ENCODE results near the gene THBS1.

The THBS1 gene

GRCh38 chr15:39558421-39558820 is 22.5 kb upstream of the THBS1 start:
- TF ChIP-seq USF1 (IDR thresholded peaks at IDR 0.05) (no peak), EP300 (IDR thresholded peaks at IDR 0.05; ENCODE audit: borderline replicate concordance) (no peak), MAX (IDR thresholded peaks at IDR 0.05) (no peak), ZBTB7A (IDR thresholded peaks at IDR 0.05; ENCODE audit: low read depth) (no peak), CREB1 (IDR thresholded peaks at IDR 0.05; ENCODE audit: low read depth) (no peak)
- TF ChIP-seq, protein P1, sequence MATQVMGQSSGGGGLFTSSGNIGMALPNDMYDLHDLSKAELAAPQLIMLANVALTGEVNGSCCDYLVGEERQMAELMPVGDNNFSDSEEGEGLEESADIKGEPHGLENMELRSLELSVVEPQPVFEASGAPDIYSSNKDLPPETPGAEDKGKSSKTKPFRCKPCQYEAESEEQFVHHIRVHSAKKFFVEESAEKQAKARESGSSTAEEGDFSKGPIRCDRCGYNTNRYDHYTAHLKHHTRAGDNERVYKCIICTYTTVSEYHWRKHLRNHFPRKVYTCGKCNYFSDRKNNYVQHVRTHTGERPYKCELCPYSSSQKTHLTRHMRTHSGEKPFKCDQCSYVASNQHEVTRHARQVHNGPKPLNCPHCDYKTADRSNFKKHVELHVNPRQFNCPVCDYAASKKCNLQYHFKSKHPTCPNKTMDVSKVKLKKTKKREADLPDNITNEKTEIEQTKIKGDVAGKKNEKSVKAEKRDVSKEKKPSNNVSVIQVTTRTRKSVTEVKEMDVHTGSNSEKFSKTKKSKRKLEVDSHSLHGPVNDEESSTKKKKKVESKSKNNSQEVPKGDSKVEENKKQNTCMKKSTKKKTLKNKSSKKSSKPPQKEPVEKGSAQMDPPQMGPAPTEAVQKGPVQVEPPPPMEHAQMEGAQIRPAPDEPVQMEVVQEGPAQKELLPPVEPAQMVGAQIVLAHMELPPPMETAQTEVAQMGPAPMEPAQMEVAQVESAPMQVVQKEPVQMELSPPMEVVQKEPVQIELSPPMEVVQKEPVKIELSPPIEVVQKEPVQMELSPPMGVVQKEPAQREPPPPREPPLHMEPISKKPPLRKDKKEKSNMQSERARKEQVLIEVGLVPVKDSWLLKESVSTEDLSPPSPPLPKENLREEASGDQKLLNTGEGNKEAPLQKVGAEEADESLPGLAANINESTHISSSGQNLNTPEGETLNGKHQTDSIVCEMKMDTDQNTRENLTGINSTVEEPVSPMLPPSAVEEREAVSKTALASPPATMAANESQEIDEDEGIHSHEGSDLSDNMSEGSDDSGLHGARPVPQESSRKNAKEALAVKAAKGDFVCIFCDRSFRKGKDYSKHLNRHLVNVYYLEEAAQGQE (IDR thresholded peaks at IDR 0.05; ENCODE audit: low read depth), result no peak

DNA sequence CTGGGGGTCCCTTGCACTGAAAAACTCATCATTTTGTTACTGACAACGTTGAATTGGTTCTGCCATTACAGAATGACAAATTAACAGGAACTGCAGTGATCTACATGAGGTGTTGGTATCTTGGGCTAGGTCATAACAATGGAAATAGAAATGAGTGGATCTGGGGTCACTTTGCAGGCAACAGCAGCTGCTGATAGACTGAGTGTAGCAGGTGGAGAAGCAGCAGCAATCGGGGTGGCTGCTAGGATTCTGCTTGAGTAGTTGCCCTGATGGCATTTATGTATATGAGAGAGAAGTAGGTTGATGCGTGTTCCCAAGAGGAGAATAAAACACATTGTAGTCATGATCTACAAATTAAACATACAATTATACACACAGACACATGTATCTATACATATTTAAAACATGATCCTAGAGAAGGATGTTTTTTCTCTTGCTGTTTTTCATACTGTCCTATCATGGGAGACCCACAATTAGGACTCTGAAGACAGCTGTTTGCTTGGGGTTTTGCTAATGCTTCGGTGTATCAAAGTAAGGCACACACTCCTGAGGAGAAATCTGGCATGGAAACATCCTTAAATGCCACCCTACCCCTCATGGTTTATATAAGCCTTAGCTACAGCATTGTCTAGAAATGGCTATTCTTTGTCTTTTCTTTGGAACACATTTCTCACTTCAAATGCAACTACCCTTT is 15.8 kb upstream of the THBS1 start:
- no peak for TF ChIP-seq CEBPB (IDR thresholded peaks at IDR 0.05)
- TF ChIP-seq TEAD4 (IDR thresholded peaks at IDR 0.05), result no peak
- TF ChIP-seq EP300 (IDR thresholded peaks at IDR 0.05; ENCODE audit: borderline replicate concordance), result no peak
- TF ChIP-seq EGR1 (IDR thresholded peaks at IDR 0.05), result no peak
- TF ChIP-seq YY1 (IDR thresholded peaks at IDR 0.05; ENCODE audit: low read depth), result no peak
- TF ChIP-seq TAF1 (IDR thresholded peaks at IDR 0.05; ENCODE audit: low read depth), result no peak
- TF ChIP-seq NFIC (IDR thresholded peaks at IDR 0.05), result no peak

- TF ChIP-seq RAD21 (IDR thresholded peaks at IDR 0.05; ENCODE audit: low read depth) (no peak), EP300 (IDR thresholded peaks at IDR 0.05; ENCODE audit: borderline replicate concordance) (no peak), FOXM1 (IDR thresholded peaks at IDR 0.05; ENCODE audit: borderline replicate concordance, low read depth) (no peak), YY1 (IDR thresholded peaks at IDR 0.05; ENCODE audit: low read depth) (no peak), NFIC (IDR thresholded peaks at IDR 0.05) (no peak)
- TF ChIP-seq, protein P1 (IDR thresholded peaks at IDR 0.05; ENCODE audit: low read depth), result no peak
These were observed 15.0 kb upstream of the THBS1 start for GRCh38 chr15:39565851-39566250.

GRCh38 chr15:39573287-39573686 is 7.6 kb upstream of the THBS1 start:
- TF ChIP-seq TCF12 (IDR thresholded peaks at IDR 0.05; ENCODE audit: low read depth) (no peak), ZBTB7A (IDR thresholded peaks at IDR 0.05; ENCODE audit: low read depth) (no peak), CREB1 (IDR thresholded peaks at IDR 0.05; ENCODE audit: low read depth) (no peak), EGR1 (IDR thresholded peaks at IDR 0.05) (no peak), EP300 (IDR thresholded peaks at IDR 0.05; ENCODE audit: borderline replicate concordance) (no peak)
- TF ChIP-seq, protein P1 (IDR thresholded peaks at IDR 0.05; ENCODE audit: low read depth), result no peak

DNA sequence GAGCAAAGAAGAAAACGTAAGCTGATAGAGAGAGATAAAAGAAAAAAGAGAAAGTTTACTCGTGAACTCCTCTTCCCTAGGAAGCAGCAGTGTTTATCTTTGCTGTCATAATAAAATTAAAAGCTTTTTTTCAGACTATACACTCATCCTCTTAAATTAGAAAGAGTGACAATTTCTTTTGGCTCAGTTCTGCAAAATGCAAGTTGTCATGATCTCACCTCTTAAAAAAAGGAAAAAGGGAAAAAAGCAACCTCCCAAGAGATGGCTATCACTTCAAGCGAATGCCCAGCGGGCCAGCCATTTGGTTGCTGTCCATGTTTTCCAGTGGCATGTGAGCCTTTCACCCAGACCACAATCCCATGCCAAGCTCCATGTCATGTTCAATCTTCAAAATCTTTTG is 7.0 kb upstream of the THBS1 start:
- no peak for TF ChIP-seq RAD21 (IDR thresholded peaks at IDR 0.05; ENCODE audit: low read depth)
- TF ChIP-seq, protein P1 (IDR thresholded peaks at IDR 0.05; ENCODE audit: low read depth), result no peak
- no peak for TF ChIP-seq YY1 (IDR thresholded peaks at IDR 0.05; ENCODE audit: low read depth)
- no peak for TF ChIP-seq EP300 (IDR thresholded peaks at IDR 0.05; ENCODE audit: borderline replicate concordance)
- no peak for TF ChIP-seq NFIC (IDR thresholded peaks at IDR 0.05)
- TF ChIP-seq USF1 (IDR thresholded peaks at IDR 0.05), result no peak
- no peak for TF ChIP-seq FOXM1 (IDR thresholded peaks at IDR 0.05; ENCODE audit: borderline replicate concordance, low read depth)
- no peak for TF ChIP-seq ZBTB7A (IDR thresholded peaks at IDR 0.05; ENCODE audit: low read depth)
- no peak for TF ChIP-seq EGR1 (IDR thresholded peaks at IDR 0.05)
- TF ChIP-seq CREB1 (IDR thresholded peaks at IDR 0.05; ENCODE audit: low read depth), result no peak
- no peak for TF ChIP-seq TEAD4 (IDR thresholded peaks at IDR 0.05)
- no peak for TF ChIP-seq MAX (IDR thresholded peaks at IDR 0.05)

Data from Ishikawa (cell line).